Thoracic aorta (tissue), 2 donors: ENCODE results near the gene TMEM108. TPM values are rescaled to one million over a fixed set of nuclear protein-coding genes. Genes with fewer than 3 reads are reported as not detected.

Experiments used
- ATAC-seq: fragments of 150-250 bp; one replicate; pipeline ENCODE4 v1.8.0; 2017; ENCODE audit warnings: low read depth; ENCODE audit not compliant: insufficient number of reproducible peaks, low FRiP score
- DNase-seq: peaks from one replicate; pipeline ENCODE4 v3.0.0-alpha.2; 2020; ENCODE audit warnings: low spot score
- H3K27ac ChIP-seq, 2 donors: fragments of 200-600 bp; sonication (generic); 1 replicate in 1 of 2; 2 replicates in 1 of 2; pipeline ENCODE4 v1.5.1; 2016; ENCODE audit warnings: mild to moderate bottlenecking in 2 of 2, moderate library complexity in 2 of 2
- H3K27me3 ChIP-seq: fragments of 200-600 bp; sonication (generic); replicated peaks from 2 replicates; pipeline ENCODE4 v1.6.0; 2016; ENCODE audit warnings: mild to moderate bottlenecking; ENCODE audit not compliant: insufficient read depth
- H3K36me3 ChIP-seq: fragments of 200-600 bp; sonication (generic); one replicate; pipeline ENCODE4 v1.5.1; 2016
- H3K4me1 ChIP-seq, 2 donors: fragments of 200-600 bp; sonication (generic); 1 replicate in 1 of 2; 2 replicates in 1 of 2; pipeline versions ENCODE4 v1.5.1 to v1.6.0; 2016; ENCODE audit warnings: low read depth in 2 of 2, mild to moderate bottlenecking in 1 of 2; ENCODE audit not compliant: control insufficient read depth in 1 of 2
- H3K4me3 ChIP-seq: fragments of 200-600 bp; sonication (generic); 2 replicates; pipeline ENCODE4 v1.5.1; 2016; ENCODE audit warnings: mild to moderate bottlenecking
- H3K9me3 ChIP-seq: fragments of 200-600 bp; sonication (generic); 2 replicates; pipeline ENCODE4 v1.5.1; 2016
- total RNA-seq, 2 donors: library from RNA; depleted of rRNA; stranded (reverse); fragments of >200 nt; gene quantifications; one replicate each; pipeline versions ENCODE4 v1.1.0 to v1.2.3, GENCODE V29; 2016
- TF ChIP-seq, protein P1 (sequence below): fragments of 200-600 bp; sonication (generic); IDR thresholded peaks from one replicate; pipeline ENCODE4 v1.5.1; 2019; ENCODE audit warnings: antibody characterized with exemption

TMEM108 gene
- total RNA-seq, 2 donors from 2014 or later, result 0.28 to 0.41 TPM

GRCh38 chr3:133065193-133065961 lies 27.2 kb downstream of the TMEM108 start:
- no peak overlapping the region for H3K27ac ChIP-seq
- H3K36me3 ChIP-seq, result no peaks in the 10 kb centered on the region
- H3K4me3 ChIP-seq, result no peak overlapping the region
- no peaks in the 10 kb centered on the region for H3K9me3 ChIP-seq
- no peaks in the 10 kb centered on the region for H3K27me3 ChIP-seq
- no peak for DNase-seq
- no peaks in the 10 kb centered on the region for H3K4me1 ChIP-seq
- TF ChIP-seq, protein P1, sequence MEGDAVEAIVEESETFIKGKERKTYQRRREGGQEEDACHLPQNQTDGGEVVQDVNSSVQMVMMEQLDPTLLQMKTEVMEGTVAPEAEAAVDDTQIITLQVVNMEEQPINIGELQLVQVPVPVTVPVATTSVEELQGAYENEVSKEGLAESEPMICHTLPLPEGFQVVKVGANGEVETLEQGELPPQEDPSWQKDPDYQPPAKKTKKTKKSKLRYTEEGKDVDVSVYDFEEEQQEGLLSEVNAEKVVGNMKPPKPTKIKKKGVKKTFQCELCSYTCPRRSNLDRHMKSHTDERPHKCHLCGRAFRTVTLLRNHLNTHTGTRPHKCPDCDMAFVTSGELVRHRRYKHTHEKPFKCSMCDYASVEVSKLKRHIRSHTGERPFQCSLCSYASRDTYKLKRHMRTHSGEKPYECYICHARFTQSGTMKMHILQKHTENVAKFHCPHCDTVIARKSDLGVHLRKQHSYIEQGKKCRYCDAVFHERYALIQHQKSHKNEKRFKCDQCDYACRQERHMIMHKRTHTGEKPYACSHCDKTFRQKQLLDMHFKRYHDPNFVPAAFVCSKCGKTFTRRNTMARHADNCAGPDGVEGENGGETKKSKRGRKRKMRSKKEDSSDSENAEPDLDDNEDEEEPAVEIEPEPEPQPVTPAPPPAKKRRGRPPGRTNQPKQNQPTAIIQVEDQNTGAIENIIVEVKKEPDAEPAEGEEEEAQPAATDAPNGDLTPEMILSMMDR, result no peak
- ATAC-seq, result no peak

DNA sequence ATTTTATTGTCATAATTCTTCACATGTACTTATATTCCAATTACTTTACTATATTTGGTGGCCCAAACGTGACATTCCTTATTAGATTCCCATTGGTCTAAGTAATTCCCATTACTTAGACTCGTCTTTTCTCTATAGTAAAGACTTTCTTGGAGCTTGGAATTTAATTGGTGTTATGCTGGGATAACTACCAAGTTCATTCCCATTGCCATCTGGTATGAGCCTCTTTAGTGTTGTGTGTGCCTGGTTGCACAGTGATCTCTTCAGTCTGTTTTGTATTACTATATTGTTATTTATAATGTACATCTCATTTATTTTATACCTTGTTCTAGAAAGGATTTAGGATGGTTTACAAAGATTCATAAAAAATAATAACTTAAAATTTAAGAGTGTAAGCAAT lies 27.8 kb downstream of the TMEM108 start:
- TF ChIP-seq, protein P1, result no peak
- Histone ChIP-seq H3K4me3 (no peak overlapping the region), H3K4me1 (no peaks in the 10 kb centered on the region), H3K36me3 (no peaks in the 10 kb centered on the region), H3K27ac (no peak overlapping the region), H3K9me3 (no peaks in the 10 kb centered on the region), H3K27me3 (no peaks in the 10 kb centered on the region)
- ATAC-seq (no peak), DNase-seq (no peak)

DNA sequence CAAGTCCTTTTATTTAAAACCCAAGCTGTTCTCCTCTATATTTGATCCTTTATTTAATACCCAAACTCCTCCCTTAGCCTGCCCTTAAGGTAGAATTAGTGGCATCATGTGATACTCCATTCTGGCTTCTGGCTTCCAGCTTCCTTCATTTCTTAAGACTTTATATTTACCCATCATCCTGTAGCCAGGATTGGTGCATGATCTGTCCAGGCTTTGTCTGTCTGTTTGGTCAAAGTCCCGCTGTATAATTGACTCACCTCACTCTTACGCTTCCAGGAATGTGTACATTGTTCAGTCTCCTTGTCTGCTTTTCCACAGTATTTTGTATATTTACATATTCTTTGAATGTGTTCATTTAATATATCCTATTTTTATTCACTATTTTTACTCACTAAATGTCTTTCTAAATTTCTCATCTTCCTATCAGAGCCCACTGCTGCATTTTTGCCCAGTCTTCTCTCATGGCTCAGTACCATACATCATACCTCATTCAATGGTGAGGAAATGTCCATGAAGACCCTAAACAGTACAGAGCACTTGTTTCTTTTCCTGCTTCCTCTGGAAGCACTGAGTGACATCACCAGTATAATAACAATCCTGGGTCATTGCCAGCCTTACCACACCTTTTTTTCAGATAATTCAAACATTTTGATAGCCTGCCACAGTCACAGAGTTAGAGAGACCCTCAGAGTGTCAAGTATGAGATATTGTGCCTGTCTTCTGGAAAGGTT lies 31.5 kb downstream of the TMEM108 start:
- Histone ChIP-seq H3K9me3 (no peaks in the 10 kb centered on the region), H3K4me1 (no peaks in the 10 kb centered on the region), H3K36me3 (no peaks in the 10 kb centered on the region), H3K4me3 (no peak overlapping the region), H3K27me3 (no peaks in the 10 kb centered on the region), H3K27ac (no peak overlapping the region)
- DNase-seq, result no peak
- TF ChIP-seq, protein P1, result no peak
- no peak for ATAC-seq

DNA sequence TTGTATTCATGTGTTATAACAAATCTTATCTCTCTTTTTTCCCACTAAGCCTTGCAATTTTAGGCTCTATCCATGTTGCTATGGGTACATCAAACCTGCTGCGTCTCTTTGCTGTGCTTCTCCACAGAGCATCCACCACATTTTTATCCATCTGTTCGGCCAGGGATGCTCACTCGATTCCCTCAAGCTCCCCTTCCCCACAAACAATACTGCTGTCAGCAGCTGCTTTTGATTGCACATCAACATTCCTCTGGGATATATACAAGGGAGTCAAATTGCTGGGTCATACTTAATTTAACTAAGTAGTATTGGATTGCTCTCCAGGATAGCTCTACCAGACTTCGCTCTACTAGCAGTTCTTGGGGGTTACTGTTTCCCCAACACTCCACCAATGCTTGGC lies 36.8 kb downstream of the TMEM108 start:
- Histone ChIP-seq H3K9me3 (no peaks in the 10 kb centered on the region), H3K27me3 (no peaks in the 10 kb centered on the region), H3K36me3 (no peaks in the 10 kb centered on the region), H3K4me3 (no peak overlapping the region), H3K4me1 (no peaks in the 10 kb centered on the region), H3K27ac (no peak overlapping the region)
- TF ChIP-seq, protein P1, result no peak
- ATAC-seq (no peak), DNase-seq (no peak)

DNA sequence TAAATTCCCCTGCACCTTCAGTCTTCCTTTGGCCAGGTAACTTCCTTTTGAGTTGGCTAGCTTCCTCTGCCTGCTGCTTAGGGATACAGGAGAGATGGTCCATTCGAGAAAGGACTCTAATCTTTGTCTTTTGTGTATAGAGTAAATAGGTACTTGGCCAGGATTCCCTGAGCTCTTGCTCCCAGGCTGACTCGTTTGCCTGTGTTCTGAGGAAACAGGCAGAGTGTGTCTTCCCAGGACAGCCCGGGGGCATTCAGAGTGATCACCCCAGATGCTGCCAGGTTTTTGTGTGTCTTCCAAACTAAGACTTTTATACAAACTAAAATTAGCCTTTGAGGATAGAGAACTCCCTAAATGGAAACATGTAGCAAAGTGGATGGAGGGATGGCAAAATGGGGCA lies 39.5 kb downstream of the TMEM108 start:
- H3K4me1 ChIP-seq, result no peaks in the 10 kb centered on the region
- no peak for ATAC-seq
- H3K27ac ChIP-seq, result no peak overlapping the region
- H3K9me3 ChIP-seq, result no peaks in the 10 kb centered on the region
- no peak for DNase-seq
- H3K4me3 ChIP-seq, result no peak overlapping the region
- TF ChIP-seq, protein P1, result no peak
- H3K36me3 ChIP-seq, result no peaks in the 10 kb centered on the region
- H3K27me3 ChIP-seq, result no peaks in the 10 kb centered on the region
